GM21737 (cell line): Measurements from ENCODE around the gene C3orf18.
"Not testable (repeated sequence)": the region's sequence is repeated elsewhere in the genome, so short reads cannot be mapped to it uniquely, and the experiment has no call there.

ENCODE experiments used
- ATAC-seq: cut with Tn5 transposase; IDR thresholded peaks from one replicate; pipeline ENCODE4 v1.9.1; 2021; ENCODE audit warnings: mild to moderate bottlenecking, moderate library complexity; ENCODE audit not compliant: unreplicated experiment

Gene C3orf18

GRCh38 chr3:50525191-50525910 is 42.2 kb downstream of the C3orf18 start:
- no peak for ATAC-seq

GRCh38 chr3:50524746-50525145 is 42.8 kb downstream of the C3orf18 start:
- no peak for ATAC-seq

GRCh38 chr3:50523279-50523811 is 44.2 kb downstream of the C3orf18 start:
- ATAC-seq: no peak

DNA sequence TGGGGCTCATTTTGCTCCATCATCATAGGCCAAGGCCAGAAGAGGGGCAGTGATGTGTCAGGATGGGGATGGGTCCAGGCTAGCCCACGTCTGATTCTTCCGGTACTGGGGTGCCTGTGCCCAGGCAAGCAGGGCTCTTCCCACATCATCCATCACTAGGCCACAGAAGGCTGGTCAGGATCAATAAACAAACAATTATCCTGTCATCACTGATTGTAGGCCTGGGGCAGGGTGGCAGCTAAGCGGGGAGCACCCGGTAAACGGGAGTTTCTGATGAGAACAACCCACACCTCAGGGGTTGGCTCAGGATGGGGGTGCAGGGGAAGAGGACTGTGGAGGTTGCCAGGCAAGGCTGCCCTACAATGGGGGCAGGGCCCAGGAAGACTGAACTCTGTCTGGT is 46.0 kb downstream of the C3orf18 start:
- ATAC-seq: no peak

DNA sequence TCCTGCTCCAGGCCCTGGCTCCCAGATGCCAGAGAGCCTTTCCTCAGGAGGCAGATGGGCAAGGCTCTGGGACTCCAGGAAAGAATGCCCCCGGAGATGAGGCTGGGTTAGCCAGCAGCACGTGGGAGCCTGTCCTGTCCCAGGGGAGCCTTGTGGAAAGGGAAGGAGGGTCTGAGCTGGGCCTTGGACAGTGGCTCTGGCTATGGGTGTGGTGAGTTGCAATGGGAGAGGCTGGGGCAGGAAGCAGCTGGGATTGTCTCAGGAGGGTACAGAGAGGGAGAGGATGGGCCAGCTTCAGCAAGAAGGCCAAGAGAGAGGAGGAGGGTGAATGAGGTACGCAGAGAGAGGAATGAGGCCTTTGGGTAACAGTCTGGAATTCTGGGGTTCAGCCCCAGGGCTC is 46.7 kb downstream of the C3orf18 start:
- no peak for ATAC-seq

DNA sequence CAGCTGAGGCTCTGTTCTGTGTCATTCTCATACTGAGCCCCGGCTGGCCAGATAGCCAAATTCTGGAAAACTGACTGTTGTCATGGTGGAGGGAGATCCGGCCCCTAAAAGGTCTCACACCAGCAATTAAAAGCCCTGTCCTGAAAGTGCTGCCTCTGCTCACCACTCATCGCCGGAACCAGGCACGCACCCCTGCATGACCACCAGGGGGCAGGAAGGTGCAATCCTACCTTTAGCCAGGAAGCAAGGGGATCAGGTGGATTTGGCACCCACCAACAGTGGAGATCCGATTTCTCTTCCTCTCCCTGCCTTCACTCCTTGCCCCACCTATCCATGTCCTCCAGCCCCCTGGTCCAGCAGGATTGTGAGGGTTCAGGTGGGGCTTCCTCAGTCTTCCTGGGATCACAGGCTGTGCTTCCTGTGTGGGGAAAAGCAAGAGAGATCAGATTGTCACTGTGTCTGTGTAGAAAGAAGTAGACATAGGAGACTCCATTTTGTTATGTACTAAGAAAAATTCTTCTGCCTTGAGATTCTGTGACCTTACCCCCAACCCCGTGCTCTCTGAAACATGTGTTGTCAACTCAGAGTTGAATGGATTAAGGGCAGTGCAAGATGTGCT is 48.0 kb downstream of the C3orf18 start:
- ATAC-seq: no peak

- ATAC-seq: no peak
These were observed 49.1 kb downstream of the C3orf18 start for GRCh38 chr3:50518436-50518835.

DNA sequence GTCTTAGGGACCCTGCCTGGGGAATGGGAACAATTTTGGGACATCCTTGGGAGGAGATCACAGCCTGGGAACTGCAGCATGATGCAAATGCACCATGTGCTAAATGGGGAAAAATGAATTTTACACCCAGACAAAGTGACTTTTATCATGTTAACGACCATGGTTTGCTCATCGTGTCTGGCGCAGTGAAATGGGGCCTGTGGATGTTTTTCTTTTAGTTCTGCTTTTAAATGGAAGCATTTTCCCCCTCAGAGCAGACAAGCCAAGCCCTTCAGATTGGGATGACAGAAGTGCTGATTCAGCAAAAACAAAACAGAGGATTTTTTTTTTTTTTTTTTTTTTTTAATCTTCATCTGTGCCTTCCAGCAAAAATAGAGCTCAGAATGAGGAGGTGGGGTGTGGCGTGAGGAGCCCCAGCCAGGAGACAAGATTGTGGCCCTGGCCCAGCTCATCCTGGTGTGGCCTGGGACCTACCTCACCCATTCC is 49.8 kb downstream of the C3orf18 start:
- ATAC-seq: no peak

DNA sequence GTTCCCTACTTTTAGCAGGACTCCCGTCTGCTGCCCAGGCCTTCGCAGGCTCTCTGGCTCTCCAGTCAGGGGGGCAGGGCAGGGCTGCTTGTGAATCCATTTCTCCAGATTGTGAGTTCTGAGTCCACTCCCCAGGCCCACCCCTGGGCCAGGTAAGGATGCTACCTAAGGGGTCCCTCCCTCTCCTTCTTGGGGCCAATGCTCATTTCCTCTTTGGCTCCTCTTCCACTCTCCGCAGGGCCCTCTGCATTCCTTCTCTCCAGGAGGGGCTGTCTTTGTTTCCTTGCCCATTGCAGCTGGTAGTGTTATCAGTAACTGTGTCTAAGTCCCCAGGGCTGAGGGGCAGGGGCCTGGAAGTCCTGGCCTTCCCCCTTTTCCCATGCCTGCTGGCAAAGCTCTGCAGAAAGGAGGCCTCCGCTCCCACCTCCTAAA is 51.1 kb downstream of the C3orf18 start:
- ATAC-seq: no peak

GRCh38 chr3:50515565-50516439 is 51.7 kb downstream of the C3orf18 start:
- ATAC-seq: no peak

GRCh38 chr3:50512908-50513307 is 54.6 kb downstream of the C3orf18 start:
- not testable (repeated sequence) for ATAC-seq

GRCh38 chr3:50512131-50512530 is 55.4 kb downstream of the C3orf18 start:
- no peak for ATAC-seq

GRCh38 chr3:50510325-50510724 is 57.2 kb downstream of the C3orf18 start:
- no peak for ATAC-seq

DNA sequence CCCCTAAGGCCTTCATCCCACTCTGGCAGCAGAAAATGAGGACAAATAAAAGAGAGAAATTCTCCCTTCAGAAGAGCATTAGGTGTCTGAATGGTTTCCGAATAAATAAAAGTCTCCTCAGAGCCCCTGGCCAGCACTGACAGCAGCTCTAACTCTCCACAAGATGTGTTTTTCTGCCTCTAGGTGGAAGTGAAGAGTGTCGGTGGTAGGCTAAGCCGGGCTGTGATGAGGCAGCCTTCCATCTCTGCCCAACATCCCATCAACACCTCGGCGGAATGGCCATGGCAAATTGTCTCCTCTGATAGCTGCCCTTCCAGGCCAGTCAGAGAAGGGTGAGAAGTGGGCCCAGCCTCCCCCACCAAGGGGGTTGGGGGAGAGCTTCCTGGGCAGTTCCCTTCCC is 57.8 kb downstream of the C3orf18 start:
- no peak for ATAC-seq

DNA sequence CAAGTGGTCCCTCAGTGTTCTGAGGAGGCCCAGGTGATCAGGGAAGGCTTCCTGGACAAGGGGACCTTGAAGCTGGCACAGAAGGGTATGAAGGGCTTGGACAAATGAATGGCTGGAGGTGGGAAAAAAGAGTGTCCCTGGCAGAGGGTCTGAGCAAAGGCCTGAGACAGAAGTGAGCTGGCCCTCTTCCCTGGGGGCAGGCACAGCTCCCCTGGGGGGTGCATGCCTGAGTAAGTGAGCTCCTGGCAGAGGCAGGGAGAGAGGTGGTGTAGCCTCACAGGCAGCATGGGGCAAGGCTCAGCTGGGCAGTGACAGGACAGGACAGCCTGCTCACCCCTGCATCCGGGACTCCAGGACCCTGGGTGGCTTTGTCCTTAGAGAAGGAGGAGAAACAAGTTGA is 58.7 kb downstream of the C3orf18 start:
- no peak for ATAC-seq
